ENCODE measurements around the gene PTPN3. TPM values are rescaled to one million over a fixed set of nuclear protein-coding genes. Genes with fewer than 3 reads are reported as not detected.

The PTPN3 gene
- polyA plus RNA-seq, 1 of the 3 experiments (the other 2 are of a cell fraction), result 7.5 TPM

GRCh38 chr9:109401990-109402318 lies 96.2 kb downstream of the PTPN3 start (continued):
- no peak for TF ChIP-seq RFX5 (IDR thresholded peaks at IDR 0.05; ENCODE audit: low read length)
- TF ChIP-seq RAD21 (IDR thresholded peaks at IDR 0.05; ENCODE audit: low read length), result no peak
- no peak for TF ChIP-seq MAX (IDR thresholded peaks at IDR 0.05; ENCODE audit: low read depth)
- TF ChIP-seq SMC3 (IDR thresholded peaks at IDR 0.05; ENCODE audit: low read depth, low read length), result no peak
- TF ChIP-seq MXI1 (IDR thresholded peaks at IDR 0.05; ENCODE audit: low read depth, low read length), result no peak

GRCh38 chr9:109401169-109401989 lies 96.7 kb downstream of the PTPN3 start:
- no peak overlapping the region for H3K4me2 ChIP-seq
- no peak overlapping the region for H3K27ac ChIP-seq (ENCODE audit: low read depth in 2 of 2, low read length in 1 of 2)
- no peaks in the 10 kb centered on the region for H3K27me3 ChIP-seq (ENCODE audit: insufficient read depth)
- H3K9ac ChIP-seq, result no peak overlapping the region
- CTCF ChIA-PET, result interaction anchor here (0.5 to 4.9 kb wide), 15 partner anchors 9 to 447 kb away, joined by 3 to 28 read pairs (median 4); no protein-coding TSS in a partner anchor
- H3K9me3 ChIP-seq, result no peaks in the 10 kb centered on the region
- H3K79me2 ChIP-seq (ENCODE audit: insufficient read depth), result no peaks in the 10 kb centered on the region
- H3K9me2 ChIP-seq, result no peaks in the 10 kb centered on the region
- H3K4me3 ChIP-seq (ENCODE audit: low read depth in 2 of 2, low read length in 1 of 2), result no peak overlapping the region; a peak in 1 of 4 replicates
- TF ChIP-seq REST (IDR thresholded peaks at IDR 0.05; ENCODE audit: low read depth, low read length) (no peak), RAD21 (IDR thresholded peaks at IDR 0.05; ENCODE audit: low read length) (peak; percentile 72), GATA2 (CRISPR knock-in tag; IDR thresholded peaks at IDR 0.05) (no peak), CTCF (IDR thresholded peaks at IDR 0.05) (peak; percentile 84), SMC3 (IDR thresholded peaks at IDR 0.05; ENCODE audit: low read depth, low read length) (peak; percentile 61)
- POLR2A ChIA-PET, result no interaction called here
- no peaks in the 10 kb centered on the region for H4K20me1 ChIP-seq (ENCODE audit: insufficient read depth)
- peaks cover 3 to 26% of the 10 kb centered on the region in 2 experiments for H3K36me3 ChIP-seq (replicated peaks in 1 of 2; ENCODE audit: control insufficient read depth in 1 of 2, insufficient read depth in 2 of 2, low read length in 1 of 2)
- 69% methylated on average over 13 of the region's 13 CpGs for WGBS (ENCODE audit: low lambda C conversion rate)
- peak; percentile 68 for DNase-seq
- H2AFZ ChIP-seq (ENCODE audit: low read depth), result no peak overlapping the region
- no peaks in the 10 kb centered on the region for H3K4me1 ChIP-seq (ENCODE audit: control insufficient read depth in 1 of 2, insufficient read depth in 2 of 2, low read depth in 1 of 2, low read length in 1 of 2)
- H3F3A ChIP-seq (replicated peaks; ENCODE audit: insufficient read depth), result no peaks in the 10 kb centered on the region
